NB4 (cell line): ENCODE results near the gene ZC3H8.

ENCODE experiments used
- DNase-seq: peaks from one replicate; pipeline ENCODE4 v3.0.0; 2010; ENCODE audit warnings: low read depth
- H3K4me3 ChIP-seq: one replicate; pipeline ENCODE4 v1.5.1; 2011; ENCODE audit warnings: mild to moderate bottlenecking, low read depth, low read length, moderate library complexity
- CTCF ChIP-seq: IDR thresholded peaks from one replicate; pipeline ENCODE4 v1.5.1; 2012; ENCODE audit warnings: low read depth, low read length
- MYC ChIP-seq: IDR thresholded peaks from 2 replicates; pipeline ENCODE4 v1.6.1; 2011; ENCODE audit warnings: low read depth, low read length
- POLR2A ChIP-seq: IDR thresholded peaks from 2 replicates; pipeline ENCODE4 v1.6.1; 2011; ENCODE audit warnings: mild to moderate bottlenecking; ENCODE audit not compliant: insufficient read length; ENCODE audit errors: extremely low read depth
- TF ChIP-seq, protein P1 (sequence below): IDR thresholded peaks from 2 replicates; pipeline ENCODE4 v1.6.1; 2011; ENCODE audit warnings: low read depth, low read length

The ZC3H8 gene

GRCh38 chr2:112204411-112204810 is 50.4 kb downstream of the ZC3H8 start:
- TF ChIP-seq CTCF (no peak), MYC (no peak), POLR2A (no peak)
- TF ChIP-seq, protein P1, sequence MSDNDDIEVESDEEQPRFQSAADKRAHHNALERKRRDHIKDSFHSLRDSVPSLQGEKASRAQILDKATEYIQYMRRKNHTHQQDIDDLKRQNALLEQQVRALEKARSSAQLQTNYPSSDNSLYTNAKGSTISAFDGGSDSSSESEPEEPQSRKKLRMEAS = no peak
- peak; percentile 21 for DNase-seq

DNA sequence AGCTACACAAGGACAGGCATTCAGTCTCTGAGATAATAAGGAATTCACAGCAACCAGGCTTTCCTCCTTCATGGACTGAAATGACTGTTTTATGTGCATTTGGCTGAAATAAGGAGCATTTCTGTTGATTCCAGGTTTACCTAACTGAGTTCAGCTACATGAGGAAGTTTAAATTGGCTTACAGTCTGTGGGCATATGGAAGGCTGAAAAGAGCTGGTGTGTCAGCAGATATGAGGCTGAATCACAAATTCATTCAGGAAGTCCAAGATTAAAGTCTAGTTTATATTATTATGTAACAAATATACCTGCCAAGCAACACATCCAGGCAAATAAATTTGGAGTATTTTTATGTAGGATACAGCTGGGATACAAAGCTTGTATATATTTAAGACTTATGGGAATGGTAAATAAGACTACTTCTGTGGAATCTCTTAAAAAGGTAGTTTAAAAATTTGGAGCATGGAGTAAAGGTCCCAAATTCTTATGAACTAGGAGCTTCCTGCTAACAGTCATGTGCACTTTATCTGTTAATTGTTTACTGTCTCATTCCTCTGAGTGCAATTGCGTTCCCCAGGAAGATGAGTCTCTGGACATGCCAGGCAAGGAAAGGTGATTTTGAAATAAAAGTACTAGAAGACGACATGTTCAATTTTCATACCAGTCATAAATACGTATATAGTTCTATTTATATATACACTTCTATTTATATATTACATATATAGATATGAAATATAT is 53.0 kb downstream of the ZC3H8 start:
- DNase-seq = no peak
- TF ChIP-seq MYC = no peak
- TF ChIP-seq, protein P1 = no peak
- TF ChIP-seq CTCF = no peak
- TF ChIP-seq POLR2A = no peak
- no peak overlapping the region for H3K4me3 ChIP-seq

More at GRCh38 chr2:112204411-112204810, 50.4 kb downstream of the ZC3H8 start:
- H3K4me3 ChIP-seq = no peak overlapping the region

- no peak for DNase-seq
- TF ChIP-seq MYC = no peak
- no peak for TF ChIP-seq POLR2A
- TF ChIP-seq CTCF = no peak
- TF ChIP-seq, protein P1 = no peak
- no peak overlapping the region for H3K4me3 ChIP-seq
Measured at GRCh38 chr2:112199188-112199587, 55.7 kb downstream of the ZC3H8 start.

DNA sequence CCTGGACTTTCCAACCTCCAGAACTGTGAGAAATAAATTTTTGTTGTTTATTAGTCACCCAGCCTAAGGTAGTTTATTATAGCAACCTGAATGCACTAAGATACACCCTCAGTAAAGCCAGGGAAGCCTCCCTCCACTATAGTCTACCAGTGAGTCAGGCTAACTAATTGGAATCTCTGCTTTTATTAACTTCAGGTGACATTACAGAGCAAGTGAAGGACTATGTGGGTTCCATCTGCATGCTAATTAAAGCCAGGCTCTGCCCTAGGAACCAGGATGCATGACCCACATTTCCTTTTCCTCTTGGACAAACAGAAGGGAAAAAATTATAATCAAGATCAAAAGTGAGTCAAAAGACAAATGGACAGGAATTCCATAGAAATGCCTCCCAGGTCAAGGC is 56.1 kb downstream of the ZC3H8 start:
- no peak for DNase-seq
- H3K4me3 ChIP-seq = no peak overlapping the region
- TF ChIP-seq, protein P1 = no peak
- TF ChIP-seq CTCF = no peak
- no peak for TF ChIP-seq MYC
- TF ChIP-seq POLR2A = no peak

GRCh38 chr2:112197868-112198267 is 57.0 kb downstream of the ZC3H8 start:
- TF ChIP-seq, protein P1 = no peak
- TF ChIP-seq POLR2A = no peak
- TF ChIP-seq CTCF = no peak
- TF ChIP-seq MYC = no peak
- DNase-seq = no peak
- no peak overlapping the region for H3K4me3 ChIP-seq

GRCh38 chr2:112195950-112196349 is 58.9 kb downstream of the ZC3H8 start:
- H3K4me3 ChIP-seq = no peak overlapping the region
- TF ChIP-seq CTCF (no peak), POLR2A (no peak), MYC (no peak)
- TF ChIP-seq, protein P1 = no peak
- no peak for DNase-seq
